GM23338 (cell line): Measurements from ENCODE around the gene SLC35A3. TPM values are rescaled to one million over a fixed set of nuclear protein-coding genes. Genes with fewer than 3 reads are reported as not detected.

Experiments
- ATAC-seq: fragments of 200-7000 bp; cut with Tn5 transposase; 3 replicates; pipeline ENCODE4 v1.9.1; 2020
- DNase-seq: peaks from one replicate; pipeline ENCODE4 v3.0.0-alpha.2; 2015; ENCODE audit warnings: low spot score
- H2AFZ ChIP-seq: fragments of 200-600 bp; sonication (generic); 2 replicates; pipeline ENCODE4 v1.8.0; 2016; ENCODE audit warnings: antibody characterized with exemption, mild to moderate bottlenecking, moderate library complexity
- H3F3A ChIP-seq: fragments of 200-600 bp; sonication (generic); replicated peaks from 2 replicates; pipeline ENCODE4 v1.8.0; 2017; ENCODE audit warnings: antibody characterized with exemption, mixed run types, low read depth
- H3K27ac ChIP-seq: fragments of 200-600 bp; sonication (generic); 2 replicates; pipeline ENCODE4 v1.6.1; 2016; ENCODE audit warnings: low read depth
- H3K27me3 ChIP-seq: fragments of 200-600 bp; sonication (generic); 2 replicates; pipeline ENCODE4 v1.8.0; 2016; ENCODE audit warnings: mild to moderate bottlenecking, mixed run types, moderate library complexity; ENCODE audit not compliant: insufficient read depth
- H3K36me3 ChIP-seq: fragments of 200-600 bp; sonication (generic); 2 replicates; pipeline ENCODE4 v1.8.0; 2016; ENCODE audit warnings: mild to moderate bottlenecking; ENCODE audit not compliant: insufficient read depth
- H3K4me1 ChIP-seq: fragments of 200-600 bp; sonication (generic); 2 replicates; pipeline ENCODE4 v1.8.0; 2016; ENCODE audit warnings: mild to moderate bottlenecking, moderate library complexity; ENCODE audit not compliant: insufficient read depth
- H3K4me2 ChIP-seq: fragments of 200-600 bp; sonication (generic); 2 replicates; pipeline ENCODE4 v1.7.1; 2017; ENCODE audit warnings: mixed run types
- H3K4me3 ChIP-seq: fragments of 200-600 bp; sonication (generic); 2 replicates; pipeline ENCODE4 v1.6.1; 2016; ENCODE audit warnings: mixed run types
- H3K79me2 ChIP-seq: fragments of 200-600 bp; sonication (generic); replicated peaks from 2 replicates; pipeline ENCODE4 v1.8.0; 2017; ENCODE audit warnings: mild to moderate bottlenecking; ENCODE audit not compliant: insufficient read depth
- H3K9me2 ChIP-seq: fragments of 200-600 bp; sonication (generic); 2 replicates; pipeline ENCODE4 v1.8.0; 2017; ENCODE audit not compliant: insufficient read depth
- H4K20me1 ChIP-seq: fragments of 200-600 bp; sonication (generic); replicated peaks from 2 replicates; pipeline ENCODE4 v1.8.0; 2017; ENCODE audit warnings: mild to moderate bottlenecking; ENCODE audit not compliant: insufficient read depth
- H3K27ac Mint-ChIP-seq: 2 replicates; pipeline ENCODE4 v1.8.0; 2020; ENCODE audit warnings: inconsistent platforms, mild to moderate bottlenecking, moderate library complexity, mixed read lengths
- H3K27me3 Mint-ChIP-seq: 3 replicates; pipeline ENCODE4 v1.8.0; 2022; ENCODE audit warnings: low read depth, mild to moderate bottlenecking, moderate library complexity, mixed read lengths, inconsistent platforms; ENCODE audit not compliant: insufficient read depth, poor library complexity
- H3K36me3 Mint-ChIP-seq: 3 replicates; pipeline ENCODE4 v1.8.0; 2021; ENCODE audit warnings: low read depth, mild to moderate bottlenecking, inconsistent platforms, moderate library complexity, mixed read lengths
- H3K4me1 Mint-ChIP-seq: 3 replicates; pipeline ENCODE4 v1.8.0; 2020; ENCODE audit warnings: mild to moderate bottlenecking, inconsistent platforms, mixed read lengths
- H3K4me3 Mint-ChIP-seq: 3 replicates; pipeline ENCODE4 v1.8.0; 2021; ENCODE audit warnings: moderate library complexity, mild to moderate bottlenecking, inconsistent platforms, mixed read lengths
- H3K9me3 Mint-ChIP-seq: 3 replicates; pipeline ENCODE4 v1.8.0; 2020; ENCODE audit warnings: moderate library complexity, mild to moderate bottlenecking, inconsistent platforms, mixed read lengths
- CREB1 ChIP-seq: fragments of 250-450 bp; sonication (Bioruptor Pico); IDR thresholded peaks from 2 replicates; pipeline ENCODE4 v1.5.0; 2020; ENCODE audit warnings: low read depth, mild to moderate bottlenecking, moderate library complexity
- EZH2 ChIP-seq: fragments of 200-600 bp; sonication (generic); IDR thresholded peaks from one replicate; pipeline ENCODE4 v1.8.0; 2017; ENCODE audit warnings: antibody characterized with exemption, mild to moderate bottlenecking, low read depth; ENCODE audit not compliant: unreplicated experiment
- EZH2phosphoT487 ChIP-seq: fragments of 200-600 bp; sonication (generic); IDR thresholded peaks from one replicate; pipeline ENCODE4 v1.8.1; 2018; ENCODE audit warnings: antibody characterized with exemption; ENCODE audit not compliant: unreplicated experiment
- JUNB ChIP-seq: IDR thresholded peaks from one replicate; pipeline ENCODE4 v1.6.1; 2016; ENCODE audit warnings: antibody characterized with exemption; ENCODE audit not compliant: unreplicated experiment
- NANOG ChIP-seq: IDR thresholded peaks from 2 replicates; pipeline ENCODE4 v1.6.1; 2016; ENCODE audit warnings: antibody characterized with exemption, borderline replicate concordance
- POLR2AphosphoS5 ChIP-seq: IDR thresholded peaks from 2 replicates; pipeline ENCODE4 v1.6.1; 2016; ENCODE audit warnings: antibody characterized with exemption, low read depth
- STAT1 ChIP-seq: IDR thresholded peaks from one replicate; pipeline ENCODE4 v1.6.1; 2016; ENCODE audit warnings: antibody characterized with exemption; ENCODE audit not compliant: unreplicated experiment
- ZNF114 ChIP-seq: fragments of 250-450 bp; sonication (Bioruptor Pico); IDR thresholded peaks from 2 replicates; pipeline ENCODE4 v1.5.0; 2020; ENCODE audit warnings: mild to moderate bottlenecking, moderate library complexity
- ZNF331 ChIP-seq: fragments of 250-450 bp; sonication (Bioruptor Pico); IDR thresholded peaks from 2 replicates; pipeline ENCODE4 v1.5.0; 2020; ENCODE audit warnings: low read depth, mild to moderate bottlenecking, moderate library complexity
- polyA plus RNA-seq: library from polyadenylated mRNA; unstranded; fragments of >200 nt; fragmentation: Nextera tagmentation; extraction: Ambion mirVana; gene quantifications from 2 replicates; pipeline ENCODE4 v1.2.1, GENCODE V29; 2016
- total RNA-seq: library from RNA; depleted of rRNA; stranded (reverse); fragments of >200 nt; shearing (Covaris generic); gene quantifications from 2 replicates; pipeline ENCODE4 v1.2.3, GENCODE V29; 2014
- TF ChIP-seq, protein P1 (sequence below): IDR thresholded peaks from one replicate; pipeline ENCODE4 v1.6.1; 2018; ENCODE audit warnings: antibody characterized with exemption; ENCODE audit not compliant: unreplicated experiment
- TF ChIP-seq, protein P2 (sequence below): IDR thresholded peaks from 2 replicates; pipeline ENCODE4 v1.6.1; 2016; ENCODE audit warnings: antibody characterized with exemption

The SLC35A3 gene
- total and polyA plus RNA-seq, 2 experiments from 2014 or later, result 7.6 to 27.2 TPM

DNA sequence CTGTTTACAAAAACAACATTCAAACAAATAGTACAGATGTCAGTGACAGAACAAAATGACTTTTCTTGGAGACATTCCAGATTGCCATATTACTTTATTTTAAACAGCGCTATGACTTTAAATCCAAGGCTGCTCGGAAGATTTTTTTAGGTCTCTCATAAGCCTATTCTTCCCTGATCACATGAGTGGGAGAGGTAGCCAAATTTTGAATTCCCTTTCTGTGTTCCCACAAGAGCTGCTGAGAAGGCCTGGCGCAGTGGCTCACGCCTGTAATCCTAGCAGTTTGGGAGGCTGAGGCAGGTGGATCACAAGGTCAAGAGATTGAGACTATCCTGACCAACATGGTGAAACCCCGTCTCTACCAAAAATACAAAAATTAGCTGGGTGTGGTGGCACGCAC is 53.7 kb downstream of the SLC35A3 start:
- Histone ChIP-seq H3F3A (no peaks in the 10 kb centered on the region), H3K27me3 (no peaks in the 10 kb centered on the region), H3K4me1 (no peaks in the 10 kb centered on the region), H2AFZ (no peak overlapping the region), H3K4me3 (no peak overlapping the region), H3K4me2 (no peak overlapping the region), H3K36me3 (no peaks in the 10 kb centered on the region), H3K27ac (no peak overlapping the region), H3K9me2 (no peaks in the 10 kb centered on the region), H3K79me2 (no peaks in the 10 kb centered on the region), H4K20me1 (no peaks in the 10 kb centered on the region)
- no peaks in the 10 kb centered on the region for H3K4me1 Mint-ChIP-seq
- DNase-seq (no peak), ATAC-seq (no peak)
- TF ChIP-seq POLR2AphosphoS5 (no peak), JUNB (no peak), STAT1 (no peak), EZH2 (no peak), CREB1 (CRISPR knock-in tag) (no peak), NANOG (no peak), EZH2phosphoT487 (no peak), ZNF114 (no peak), ZNF331 (CRISPR knock-in tag) (no peak)
- TF ChIP-seq, protein P1, sequence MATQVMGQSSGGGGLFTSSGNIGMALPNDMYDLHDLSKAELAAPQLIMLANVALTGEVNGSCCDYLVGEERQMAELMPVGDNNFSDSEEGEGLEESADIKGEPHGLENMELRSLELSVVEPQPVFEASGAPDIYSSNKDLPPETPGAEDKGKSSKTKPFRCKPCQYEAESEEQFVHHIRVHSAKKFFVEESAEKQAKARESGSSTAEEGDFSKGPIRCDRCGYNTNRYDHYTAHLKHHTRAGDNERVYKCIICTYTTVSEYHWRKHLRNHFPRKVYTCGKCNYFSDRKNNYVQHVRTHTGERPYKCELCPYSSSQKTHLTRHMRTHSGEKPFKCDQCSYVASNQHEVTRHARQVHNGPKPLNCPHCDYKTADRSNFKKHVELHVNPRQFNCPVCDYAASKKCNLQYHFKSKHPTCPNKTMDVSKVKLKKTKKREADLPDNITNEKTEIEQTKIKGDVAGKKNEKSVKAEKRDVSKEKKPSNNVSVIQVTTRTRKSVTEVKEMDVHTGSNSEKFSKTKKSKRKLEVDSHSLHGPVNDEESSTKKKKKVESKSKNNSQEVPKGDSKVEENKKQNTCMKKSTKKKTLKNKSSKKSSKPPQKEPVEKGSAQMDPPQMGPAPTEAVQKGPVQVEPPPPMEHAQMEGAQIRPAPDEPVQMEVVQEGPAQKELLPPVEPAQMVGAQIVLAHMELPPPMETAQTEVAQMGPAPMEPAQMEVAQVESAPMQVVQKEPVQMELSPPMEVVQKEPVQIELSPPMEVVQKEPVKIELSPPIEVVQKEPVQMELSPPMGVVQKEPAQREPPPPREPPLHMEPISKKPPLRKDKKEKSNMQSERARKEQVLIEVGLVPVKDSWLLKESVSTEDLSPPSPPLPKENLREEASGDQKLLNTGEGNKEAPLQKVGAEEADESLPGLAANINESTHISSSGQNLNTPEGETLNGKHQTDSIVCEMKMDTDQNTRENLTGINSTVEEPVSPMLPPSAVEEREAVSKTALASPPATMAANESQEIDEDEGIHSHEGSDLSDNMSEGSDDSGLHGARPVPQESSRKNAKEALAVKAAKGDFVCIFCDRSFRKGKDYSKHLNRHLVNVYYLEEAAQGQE, result no peak
- TF ChIP-seq, protein P2, sequence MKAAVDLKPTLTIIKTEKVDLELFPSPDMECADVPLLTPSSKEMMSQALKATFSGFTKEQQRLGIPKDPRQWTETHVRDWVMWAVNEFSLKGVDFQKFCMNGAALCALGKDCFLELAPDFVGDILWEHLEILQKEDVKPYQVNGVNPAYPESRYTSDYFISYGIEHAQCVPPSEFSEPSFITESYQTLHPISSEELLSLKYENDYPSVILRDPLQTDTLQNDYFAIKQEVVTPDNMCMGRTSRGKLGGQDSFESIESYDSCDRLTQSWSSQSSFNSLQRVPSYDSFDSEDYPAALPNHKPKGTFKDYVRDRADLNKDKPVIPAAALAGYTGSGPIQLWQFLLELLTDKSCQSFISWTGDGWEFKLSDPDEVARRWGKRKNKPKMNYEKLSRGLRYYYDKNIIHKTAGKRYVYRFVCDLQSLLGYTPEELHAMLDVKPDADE, result no peak
- no peaks in the 10 kb centered on the region for H3K9me3 Mint-ChIP-seq
- H3K4me3 Mint-ChIP-seq, result no peak overlapping the region
- H3K27me3 Mint-ChIP-seq, result peaks cover 2% of the 10 kb centered on the region
- H3K36me3 Mint-ChIP-seq, result no peaks in the 10 kb centered on the region
- H3K27ac Mint-ChIP-seq, result no peak overlapping the region

DNA sequence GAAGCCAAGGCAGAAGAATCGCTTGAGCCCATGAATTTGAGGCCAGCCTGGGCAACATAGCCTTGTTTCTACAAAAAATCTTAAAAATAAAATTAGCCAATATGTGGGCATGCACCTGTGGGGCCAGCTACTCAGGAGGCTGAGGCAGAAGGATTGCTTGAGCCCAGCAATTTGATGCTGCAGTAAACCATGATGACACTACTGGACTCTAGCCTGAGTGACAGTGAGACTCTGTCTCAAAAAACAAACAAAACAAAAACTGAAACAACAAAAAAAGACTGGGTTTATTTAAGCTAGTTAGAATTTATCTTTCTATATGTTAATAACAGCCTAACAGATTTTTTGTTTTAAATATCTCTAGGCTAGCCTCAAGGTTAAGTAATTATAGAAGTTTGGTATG is 57.4 kb downstream of the SLC35A3 start:
- peaks cover 4% of the 10 kb centered on the region; the same call in 2 of the 3 replicates for H3K4me1 Mint-ChIP-seq
- peaks cover 2% of the 10 kb centered on the region for H3K27me3 Mint-ChIP-seq
- peaks cover 5% of the 10 kb centered on the region; the same call in 1 of the 2 replicates for H3K4me1 ChIP-seq
- H3K4me2 ChIP-seq, result no peak overlapping the region
- H3K4me3 ChIP-seq, result no peak overlapping the region
- H3F3A ChIP-seq, result no peaks in the 10 kb centered on the region
- DNase-seq, result no peak
- ATAC-seq, result no peak
- H3K9me2 ChIP-seq, result no peaks in the 10 kb centered on the region
- no peak overlapping the region for H3K27ac ChIP-seq
- H3K79me2 ChIP-seq, result no peaks in the 10 kb centered on the region
- H2AFZ ChIP-seq, result no peak overlapping the region
- H4K20me1 ChIP-seq, result no peaks in the 10 kb centered on the region
- H3K36me3 ChIP-seq, result no peaks in the 10 kb centered on the region
- no peak for TF ChIP-seq EZH2
- no peak overlapping the region for H3K27ac Mint-ChIP-seq
- no peaks in the 10 kb centered on the region for H3K9me3 Mint-ChIP-seq
- no peaks in the 10 kb centered on the region for H3K27me3 ChIP-seq
- H3K36me3 Mint-ChIP-seq, result no peaks in the 10 kb centered on the region
- H3K4me3 Mint-ChIP-seq, result no peak overlapping the region
